Stimulated activated CD4-positive, alpha-beta T cell treated with anti-CD3 and anti-CD28 coated beads, Interleukin-12 subunit alpha, Interleukin-12 subunit beta, amount 100 ng/mL, for 24 hours (primary cell): ENCODE measurements around the gene LSAMP.

Experiments
- DNase-seq, 2 experiments: peaks; one replicate each; pipeline ENCODE4 v3.0.0-alpha.2; 2020; ENCODE audit warnings: low read depth in 2 of 2

Gene LSAMP

DNA sequence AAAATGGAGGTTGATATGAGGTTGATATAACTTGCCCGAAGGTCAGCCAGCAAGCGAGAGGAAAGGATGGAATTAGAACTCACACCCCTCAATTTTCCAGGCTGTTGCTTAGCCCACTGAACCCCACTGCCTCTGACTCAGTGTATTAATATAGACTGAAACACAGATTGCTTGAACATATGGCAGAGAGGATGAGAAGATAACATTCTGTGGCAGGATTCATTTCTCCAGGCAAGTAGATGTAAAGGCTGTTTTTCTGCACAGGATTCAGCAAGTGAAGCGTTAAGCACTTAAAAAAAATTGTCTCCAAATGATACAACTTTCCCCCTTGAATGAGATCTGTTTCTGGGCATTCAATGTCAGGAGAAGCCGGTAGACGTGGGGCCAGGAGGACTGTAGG is 486.8 kb downstream of the LSAMP start:
- DNase-seq = no peak

GRCh38 chr3:115947325-115947724 is 498.0 kb downstream of the LSAMP start:
- DNase-seq = no peak

GRCh38 chr3:115943579-115943978 is 501.7 kb downstream of the LSAMP start:
- no peak for DNase-seq

GRCh38 chr3:115937054-115937453 is 508.2 kb downstream of the LSAMP start:
- DNase-seq = no peak

- DNase-seq = no peak
Observed at GRCh38 chr3:115932807-115933206, 512.5 kb downstream of the LSAMP start.

DNA sequence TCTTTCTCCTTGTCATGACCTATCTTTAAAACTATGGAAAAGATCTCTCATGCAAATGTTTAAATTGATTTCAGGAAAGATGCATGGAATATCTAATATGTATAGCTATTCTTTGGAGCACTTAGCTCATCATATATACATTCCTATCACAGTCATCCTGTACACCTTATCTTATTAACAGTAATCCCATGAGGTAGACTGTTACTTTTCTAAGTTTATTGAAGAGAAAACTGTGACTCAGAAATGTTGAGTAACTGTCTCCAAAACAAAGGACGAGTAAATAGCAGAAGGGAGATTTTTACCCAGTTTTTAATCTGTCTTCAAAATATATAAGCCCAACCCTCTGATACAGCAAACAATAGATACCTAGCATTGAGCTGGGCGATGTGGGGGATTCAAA is 513.7 kb downstream of the LSAMP start:
- DNase-seq = no peak

DNA sequence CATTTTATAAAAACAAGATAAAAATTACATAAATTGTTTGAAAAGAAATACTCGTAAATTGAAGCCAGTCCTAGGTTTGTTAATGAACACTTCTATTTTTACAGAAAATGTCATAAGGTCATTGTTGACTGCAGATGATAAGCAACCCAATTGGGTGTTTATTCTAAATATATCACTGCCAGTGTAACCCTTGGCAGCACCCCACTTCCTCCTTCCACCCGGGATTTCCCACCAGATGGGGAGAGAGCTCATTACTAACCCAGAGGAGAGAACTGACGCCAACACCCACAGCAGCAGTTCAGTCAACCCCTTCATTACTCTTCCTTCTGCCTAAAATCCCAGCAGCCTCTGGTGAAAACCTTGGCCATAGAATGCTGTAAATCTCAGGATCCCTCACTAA is 514.4 kb downstream of the LSAMP start:
- no peak for DNase-seq

DNA sequence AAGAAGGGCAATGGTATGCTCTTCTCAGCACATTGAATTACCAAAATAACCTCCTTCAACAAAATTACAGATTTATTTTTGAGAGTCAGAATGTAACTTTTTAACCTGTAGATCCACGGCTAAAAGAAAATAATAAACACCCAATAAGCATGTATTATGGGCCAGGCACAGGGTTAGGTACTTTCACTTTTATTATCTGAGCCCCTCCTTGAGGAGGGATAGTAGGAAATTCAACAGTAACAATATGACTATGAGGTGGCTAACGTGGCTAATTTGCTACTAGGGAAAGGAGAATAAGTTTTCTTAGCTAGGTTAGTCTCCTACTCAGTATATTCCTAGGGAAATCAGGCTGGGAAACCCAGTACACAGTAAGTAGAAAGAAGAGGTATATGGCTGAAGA is 515.1 kb downstream of the LSAMP start:
- no peak for DNase-seq

DNA sequence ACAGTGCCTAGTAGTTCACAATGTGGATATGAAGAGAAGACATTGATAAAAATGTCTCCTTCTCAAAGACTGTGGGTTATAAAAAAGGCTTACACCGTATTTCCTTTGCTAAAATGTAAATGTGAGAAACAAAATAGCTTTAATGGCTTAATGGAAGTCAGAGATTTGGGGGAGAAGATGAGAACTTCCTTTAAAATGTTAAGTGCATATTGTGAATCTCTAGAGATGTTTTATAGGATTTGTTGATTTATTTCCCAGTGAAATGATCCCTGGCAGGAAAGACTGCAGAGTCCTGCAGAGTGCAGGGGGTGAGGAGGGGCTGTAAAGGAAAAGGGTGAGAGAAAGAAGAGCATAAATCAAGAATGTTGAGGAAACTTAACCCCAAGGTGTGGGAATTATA is 516.9 kb downstream of the LSAMP start:
- DNase-seq = no peak

DNA sequence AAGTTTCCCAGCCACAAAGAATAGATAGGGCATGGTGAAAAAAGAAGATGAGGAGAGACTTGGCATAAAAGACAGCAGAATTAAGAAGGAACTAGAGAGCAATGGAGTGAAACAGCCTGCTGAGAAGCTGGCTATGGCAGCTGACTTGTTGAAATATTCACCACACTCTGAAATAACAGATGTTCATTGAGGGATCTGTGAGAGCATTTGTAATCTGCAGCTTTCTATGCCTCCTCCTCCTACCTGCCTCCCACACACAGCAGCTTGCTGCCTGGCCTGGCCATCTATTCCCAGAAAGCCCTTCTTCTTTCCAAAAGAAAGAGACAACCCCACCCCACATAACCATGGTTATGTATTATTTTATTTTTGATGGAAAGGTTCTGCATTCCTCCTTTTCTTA is 518.1 kb downstream of the LSAMP start:
- no peak for DNase-seq

DNA sequence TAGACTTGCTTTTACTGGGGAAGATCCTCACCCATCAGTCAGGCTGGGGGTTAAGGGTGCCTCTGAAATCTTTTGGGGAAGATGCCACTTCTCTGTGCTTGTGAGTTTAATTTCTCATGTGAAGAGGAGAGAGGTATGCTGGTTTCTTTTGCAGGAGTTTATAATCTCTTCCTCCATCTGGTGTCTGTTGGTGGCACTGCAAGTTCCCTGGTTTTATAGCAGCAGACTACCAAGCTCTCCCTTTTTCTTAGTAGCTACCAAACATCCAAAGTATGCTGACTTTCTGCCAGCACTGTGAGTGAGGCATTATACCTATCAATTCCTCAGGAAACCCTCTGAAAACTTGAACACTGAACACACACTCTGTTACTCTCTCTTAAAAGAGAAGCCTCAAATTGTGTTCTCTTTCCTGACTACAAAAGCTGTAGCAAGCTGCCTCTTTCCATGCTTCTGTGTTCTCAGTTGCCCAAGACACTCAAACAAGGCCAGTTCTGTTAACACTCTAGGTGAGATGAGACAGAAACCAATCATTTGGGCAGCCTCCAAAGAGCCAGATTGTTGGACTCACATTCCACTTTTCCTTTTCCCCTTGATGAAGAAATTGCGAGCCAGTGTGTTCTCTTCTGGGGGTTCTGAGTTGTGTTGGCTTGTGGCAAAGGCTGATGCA is 522.5 kb downstream of the LSAMP start:
- no peak for DNase-seq

GRCh38 chr3:115921711-115922110 is 523.6 kb downstream of the LSAMP start:
- no peak for DNase-seq

- no peak for DNase-seq
Observed at GRCh38 chr3:115918900-115919299, 526.4 kb downstream of the LSAMP start.

- no peak for DNase-seq
Observed at GRCh38 chr3:115916866-115917265, 528.4 kb downstream of the LSAMP start.

GRCh38 chr3:115915061-115915460 is 530.2 kb downstream of the LSAMP start:
- DNase-seq = no peak

GRCh38 chr3:115913069-115913686 is 532.1 kb downstream of the LSAMP start:
- no peak for DNase-seq

- DNase-seq = no peak
Observed at GRCh38 chr3:115912372-115912771, 532.9 kb downstream of the LSAMP start.

DNA sequence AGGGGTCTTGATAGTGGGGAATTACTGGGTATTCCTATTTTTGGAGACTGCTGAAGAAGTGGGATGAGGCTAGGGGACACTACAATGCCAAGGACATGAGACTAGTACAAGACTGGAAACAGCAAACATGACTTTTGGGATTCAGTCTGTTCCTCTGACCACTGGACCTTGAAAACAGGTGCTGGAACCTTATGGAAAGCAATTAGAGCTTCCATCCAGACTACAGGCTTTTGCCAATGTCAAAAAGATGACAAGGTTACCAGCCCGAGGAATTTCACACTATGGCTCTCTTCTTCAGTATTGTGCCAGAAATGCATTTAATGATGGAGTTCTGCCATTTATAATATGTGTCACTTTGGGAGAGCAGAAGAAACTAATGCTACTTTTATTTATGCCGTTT is 539.4 kb downstream of the LSAMP start:
- no peak for DNase-seq

- no peak for DNase-seq
Observed at GRCh38 chr3:115903843-115904242, 541.4 kb downstream of the LSAMP start.

DNA sequence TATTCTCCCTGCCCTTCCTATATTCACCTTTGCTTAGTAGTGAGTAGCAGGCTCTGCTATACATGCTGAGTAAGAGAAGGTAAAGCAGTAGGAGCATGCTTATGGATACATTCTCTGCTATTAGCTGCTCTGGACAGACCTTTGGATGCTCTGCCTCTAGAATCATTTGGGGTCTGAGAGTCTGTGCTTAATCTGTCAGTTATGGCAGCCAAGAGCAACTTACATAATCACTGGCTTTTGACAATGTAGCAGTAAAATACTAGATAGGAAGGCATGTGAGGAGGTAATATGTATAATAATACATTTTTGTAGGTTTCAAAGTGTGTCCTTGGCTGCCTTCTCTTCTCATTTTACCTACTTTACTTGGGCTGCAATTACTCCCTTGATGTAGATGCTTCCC is 544.3 kb downstream of the LSAMP start:
- no peak for DNase-seq

DNA sequence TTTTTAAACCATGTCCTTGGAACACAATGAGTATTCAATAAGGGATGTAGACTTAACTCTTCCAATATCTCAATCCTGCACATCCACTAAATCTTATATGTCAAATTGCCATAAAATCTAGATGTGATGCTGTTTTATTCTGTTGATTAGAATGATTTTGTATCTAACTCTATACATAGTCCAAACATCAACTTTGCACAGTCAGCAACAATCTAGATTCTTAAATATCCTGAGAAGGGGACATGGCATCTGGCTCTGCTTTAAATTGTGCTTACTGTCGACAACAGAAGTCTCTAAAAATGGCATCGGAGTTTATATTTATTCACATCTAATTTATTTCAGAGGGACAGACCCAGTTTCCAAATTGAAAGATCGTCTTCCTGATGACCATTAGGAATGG is 545.8 kb downstream of the LSAMP start:
- DNase-seq = no peak

DNA sequence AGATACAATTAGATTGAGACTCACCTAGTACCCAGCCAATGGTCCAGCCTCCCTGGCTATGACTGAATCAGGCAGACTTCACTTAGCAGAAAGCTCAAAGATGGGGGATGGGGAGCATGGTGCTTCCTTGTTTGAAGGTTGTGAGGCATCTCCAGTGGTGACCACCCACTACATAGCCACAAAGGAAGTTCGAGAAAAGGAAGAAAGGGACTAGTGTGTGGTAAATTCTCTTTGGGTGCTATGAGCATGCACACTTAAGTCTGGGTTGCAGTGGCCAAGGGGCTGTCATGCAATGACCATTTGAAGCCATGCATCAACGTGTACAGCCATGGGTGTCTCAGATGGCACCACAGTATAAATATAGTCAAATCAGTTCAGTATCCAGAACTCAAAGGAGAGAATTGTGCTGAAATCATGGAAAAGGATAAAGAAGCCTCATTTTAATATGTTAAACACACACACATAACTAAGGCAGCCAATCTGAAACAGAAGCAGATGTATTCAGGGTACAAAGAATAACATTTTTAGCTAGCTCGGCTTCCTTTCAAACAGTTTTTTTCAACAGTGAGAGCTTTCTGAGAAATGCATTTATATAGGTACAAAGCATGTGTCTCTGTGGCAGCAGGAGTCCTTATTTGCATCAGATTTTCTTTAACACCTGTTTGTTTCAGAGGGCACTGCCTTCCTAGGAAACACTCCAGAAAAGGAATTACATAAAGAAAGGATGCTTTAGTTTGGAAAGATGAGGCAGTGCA is 546.5 kb downstream of the LSAMP start:
- no peak for DNase-seq

DNA sequence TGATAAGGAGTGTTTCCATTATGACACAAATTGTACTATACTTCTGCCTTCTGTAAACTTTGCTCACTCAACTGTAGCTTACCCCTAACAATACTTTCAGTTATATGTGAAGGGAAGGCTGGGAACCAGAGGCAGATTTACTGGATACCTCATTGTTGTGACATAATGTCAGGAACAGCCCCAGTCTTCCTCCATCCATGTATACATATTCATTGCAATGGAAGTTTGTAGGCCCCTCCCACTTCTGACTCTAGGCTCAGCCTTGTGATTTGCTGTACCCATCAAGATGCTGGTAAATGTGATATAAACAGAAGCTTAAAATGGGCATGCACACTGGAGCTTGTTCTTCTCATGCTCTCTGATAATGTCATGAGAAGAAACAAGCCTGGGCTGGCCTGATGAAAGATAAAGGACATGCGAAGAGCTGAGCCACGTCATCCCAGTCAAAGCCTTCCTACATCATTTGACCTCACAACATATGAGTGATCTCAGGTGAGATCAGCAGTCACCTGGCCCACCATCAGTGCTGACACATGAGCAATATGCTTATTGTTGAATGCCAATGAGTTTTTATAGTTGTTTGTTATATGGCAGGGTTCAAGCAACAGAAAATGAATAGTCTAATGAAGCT is 554.2 kb downstream of the LSAMP start:
- no peak for DNase-seq
